Hepatocyte (in vitro differentiated cells): Measurements from ENCODE around the gene C1orf198. TPM values are rescaled to one million over a fixed set of nuclear protein-coding genes. Genes with fewer than 3 reads are reported as not detected.

ENCODE experiments used
- DNase-seq: peaks from one replicate; pipeline ENCODE4 v3.0.0-alpha.2; 2016; ENCODE audit warnings: low spot score
- H2AFZ ChIP-seq: fragments of 200-600 bp; sonication (generic); 2 replicates; pipeline ENCODE4 v1.6.0; 2016; ENCODE audit warnings: antibody characterized with exemption, mild to moderate bottlenecking
- H3K27ac ChIP-seq: fragments of 200-600 bp; sonication (generic); 2 replicates; pipeline ENCODE4 v1.5.1; 2016; ENCODE audit warnings: mild to moderate bottlenecking
- H3K27me3 ChIP-seq: fragments of 200-600 bp; sonication (generic); 2 replicates; pipeline ENCODE4 v1.6.1; 2016
- H3K36me3 ChIP-seq: fragments of 200-600 bp; sonication (generic); replicated peaks from 2 replicates; pipeline ENCODE4 v1.5.1; 2016; ENCODE audit warnings: low read depth; ENCODE audit not compliant: insufficient read depth
- H3K4me1 ChIP-seq: fragments of 200-600 bp; sonication (generic); 2 replicates; pipeline ENCODE4 v1.5.1; 2016; ENCODE audit warnings: mild to moderate bottlenecking, moderate library complexity; ENCODE audit not compliant: insufficient read depth
- H3K4me2 ChIP-seq: fragments of 200-600 bp; sonication (generic); 2 replicates; pipeline ENCODE4 v1.6.0; 2016
- H3K4me3 ChIP-seq: fragments of 200-600 bp; sonication (generic); 2 replicates; pipeline ENCODE4 v1.5.1; 2016; ENCODE audit warnings: mild to moderate bottlenecking
- H3K79me2 ChIP-seq: fragments of 200-600 bp; sonication (generic); 2 replicates; pipeline ENCODE4 v1.6.0; 2017; ENCODE audit warnings: mild to moderate bottlenecking
- H3K9me2 ChIP-seq: fragments of 200-600 bp; sonication (generic); replicated peaks from 2 replicates; pipeline ENCODE4 v1.6.0; 2017; ENCODE audit warnings: mild to moderate bottlenecking; ENCODE audit not compliant: insufficient read depth
- H3K9me3 ChIP-seq: fragments of 200-600 bp; sonication (generic); 2 replicates; pipeline ENCODE4 v1.5.1; 2016; ENCODE audit warnings: low read depth, mild to moderate bottlenecking
- H4K20me1 ChIP-seq: fragments of 200-600 bp; sonication (generic); 2 replicates; pipeline ENCODE4 v1.6.0; 2016; ENCODE audit warnings: mild to moderate bottlenecking; ENCODE audit not compliant: insufficient read depth, poor library complexity, severe bottlenecking
- EZH2 ChIP-seq: fragments of 200-600 bp; sonication (generic); IDR thresholded peaks from 2 replicates; pipeline ENCODE4 v1.6.1; 2016; ENCODE audit warnings: antibody characterized with exemption, mild to moderate bottlenecking, borderline replicate concordance
- EZH2phosphoT487 ChIP-seq: fragments of 200-600 bp; sonication (generic); IDR thresholded peaks from one replicate; pipeline ENCODE4 v1.6.1; 2018; ENCODE audit warnings: antibody characterized with exemption, mild to moderate bottlenecking, low read depth, moderate library complexity; ENCODE audit not compliant: unreplicated experiment, severe bottlenecking
- WGBS: methylation state at CpG from one replicate; pipeline ENCODE4 v1.1.6; 2016; ENCODE audit warnings: low lambda C conversion rate; ENCODE audit errors: missing lambda C conversion rate; 5-methylcytosine and 5-hydroxymethylcytosine counted together
- polyA plus RNA-seq: library from polyadenylated mRNA; unstranded; fragments of >200 nt; fragmentation: Nextera tagmentation; extraction: Ambion mirVana; gene quantifications from 2 replicates; pipeline ENCODE4 v1.2.1, GENCODE V29; 2016
- total RNA-seq: library from RNA; depleted of rRNA; stranded (reverse); fragments of >200 nt; gene quantifications from 2 replicates; pipeline ENCODE4 v1.2.3, GENCODE V29; 2014
- TF ChIP-seq, protein P1 (sequence below): fragments of 200-600 bp; sonication (generic); IDR thresholded peaks from 2 replicates; pipeline ENCODE4 v1.5.1; 2016; ENCODE audit warnings: antibody characterized with exemption, mild to moderate bottlenecking; ENCODE audit not compliant: poor library complexity

C1orf198 gene
- total and polyA plus RNA-seq, 2 experiments from 2014 or later, result 41.4 to 56.9 TPM

DNA sequence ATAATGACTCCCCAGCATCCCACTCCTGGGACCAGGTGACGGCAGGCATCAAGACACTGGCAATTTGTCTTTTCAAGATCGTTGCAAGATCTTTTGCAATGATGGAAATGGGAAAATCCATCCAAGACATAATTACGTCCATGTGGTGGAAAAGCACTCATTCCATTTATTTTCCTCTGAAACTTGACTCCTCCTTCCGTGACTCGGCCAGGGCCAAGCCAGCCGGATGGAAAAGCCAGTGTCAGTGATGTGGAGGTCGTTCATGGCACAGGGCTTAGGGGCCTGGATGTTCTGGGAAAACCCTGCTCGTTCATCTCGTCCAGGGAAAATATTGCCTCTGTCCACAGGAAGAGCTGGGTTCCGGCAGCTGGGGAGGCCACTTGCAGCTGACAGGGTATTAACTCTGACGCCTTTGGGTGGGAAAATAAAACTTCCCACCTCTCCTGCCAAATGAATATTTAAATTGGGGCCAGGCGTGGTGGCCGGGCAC, 46.2 kb downstream of the C1orf198 start:
- H3K4me3 ChIP-seq, result no peak overlapping the region
- TF ChIP-seq EZH2phosphoT487 (no peak), EZH2 (no peak)
- TF ChIP-seq, protein P1, sequence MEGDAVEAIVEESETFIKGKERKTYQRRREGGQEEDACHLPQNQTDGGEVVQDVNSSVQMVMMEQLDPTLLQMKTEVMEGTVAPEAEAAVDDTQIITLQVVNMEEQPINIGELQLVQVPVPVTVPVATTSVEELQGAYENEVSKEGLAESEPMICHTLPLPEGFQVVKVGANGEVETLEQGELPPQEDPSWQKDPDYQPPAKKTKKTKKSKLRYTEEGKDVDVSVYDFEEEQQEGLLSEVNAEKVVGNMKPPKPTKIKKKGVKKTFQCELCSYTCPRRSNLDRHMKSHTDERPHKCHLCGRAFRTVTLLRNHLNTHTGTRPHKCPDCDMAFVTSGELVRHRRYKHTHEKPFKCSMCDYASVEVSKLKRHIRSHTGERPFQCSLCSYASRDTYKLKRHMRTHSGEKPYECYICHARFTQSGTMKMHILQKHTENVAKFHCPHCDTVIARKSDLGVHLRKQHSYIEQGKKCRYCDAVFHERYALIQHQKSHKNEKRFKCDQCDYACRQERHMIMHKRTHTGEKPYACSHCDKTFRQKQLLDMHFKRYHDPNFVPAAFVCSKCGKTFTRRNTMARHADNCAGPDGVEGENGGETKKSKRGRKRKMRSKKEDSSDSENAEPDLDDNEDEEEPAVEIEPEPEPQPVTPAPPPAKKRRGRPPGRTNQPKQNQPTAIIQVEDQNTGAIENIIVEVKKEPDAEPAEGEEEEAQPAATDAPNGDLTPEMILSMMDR, result no peak
- H3K36me3 ChIP-seq, result no peaks in the 10 kb centered on the region
- no peak overlapping the region for H3K4me2 ChIP-seq
- H3K79me2 ChIP-seq, result no peaks in the 10 kb centered on the region
- H3K27me3 ChIP-seq, result no peaks in the 10 kb centered on the region
- peaks cover 27% of the 10 kb centered on the region for H3K4me1 ChIP-seq
- DNase-seq, result no peak
- H3K27ac ChIP-seq, result no peak overlapping the region
- no peak overlapping the region for H2AFZ ChIP-seq
- H4K20me1 ChIP-seq, result no peaks in the 10 kb centered on the region
- H3K9me3 ChIP-seq, result no peaks in the 10 kb centered on the region
- WGBS, result 76% methylated on average over 13 of the region's 13 CpGs
- H3K9me2 ChIP-seq, result no peaks in the 10 kb centered on the region

DNA sequence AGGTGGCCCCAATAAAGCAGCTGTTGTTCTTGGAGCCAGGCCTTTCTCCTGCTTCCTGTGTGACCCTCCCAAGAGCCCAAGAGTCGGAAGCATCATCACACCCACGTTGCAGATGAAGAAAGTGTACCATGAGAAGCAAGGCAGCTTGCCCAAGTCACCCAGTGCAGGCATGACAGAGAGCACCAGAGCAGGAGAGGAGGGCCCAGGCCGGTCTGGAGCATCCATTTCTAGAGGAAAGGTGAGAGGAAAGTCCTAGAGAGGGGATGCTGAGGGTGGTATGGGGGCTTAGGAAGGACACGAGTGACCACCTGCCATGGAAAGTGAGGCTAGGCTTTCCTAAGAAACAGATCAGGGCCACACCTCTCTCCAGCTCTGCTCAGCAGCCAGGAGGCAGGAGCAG, 47.0 kb downstream of the C1orf198 start:
- no peak for TF ChIP-seq EZH2phosphoT487
- no peak for TF ChIP-seq EZH2
- TF ChIP-seq, protein P1, result no peak
- Histone ChIP-seq H3K4me3 (no peak overlapping the region), H3K4me1 (peaks cover 27% of the 10 kb centered on the region), H4K20me1 (no peaks in the 10 kb centered on the region), H3K4me2 (no peak overlapping the region), H3K9me3 (no peaks in the 10 kb centered on the region), H3K36me3 (no peaks in the 10 kb centered on the region), H3K9me2 (no peaks in the 10 kb centered on the region), H2AFZ (no peak overlapping the region), H3K79me2 (no peaks in the 10 kb centered on the region), H3K27me3 (no peaks in the 10 kb centered on the region), H3K27ac (no peak overlapping the region)
- WGBS, result 85% methylated on average over 4 of the region's 4 CpGs
- DNase-seq, result no peak

DNA sequence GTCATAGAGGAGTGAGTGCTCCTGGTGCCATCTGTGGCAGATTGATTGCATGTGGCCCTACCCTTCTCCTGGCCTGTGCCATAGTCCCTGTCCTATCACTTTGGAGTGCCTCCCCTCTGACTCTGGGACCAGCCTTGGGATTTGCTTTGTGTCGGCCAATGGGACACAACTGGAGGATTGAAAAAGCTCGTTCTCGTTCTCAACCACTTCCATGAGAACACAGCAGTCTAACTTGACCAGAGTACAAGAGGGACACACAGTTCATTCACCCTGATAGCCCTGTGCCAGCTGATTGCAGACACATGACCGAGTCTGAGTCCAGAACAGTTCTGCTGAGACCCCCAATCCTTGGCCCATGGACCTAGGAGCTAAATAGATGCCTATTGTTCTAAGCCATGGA, 47.8 kb downstream of the C1orf198 start:
- 86% methylated on average over 4 of the region's 4 CpGs for WGBS
- no peak for DNase-seq

More for the DNA sequence above, 47.8 kb downstream of the C1orf198 start:
- Histone ChIP-seq H3K4me3 (no peak overlapping the region), H3K4me2 (no peak overlapping the region), H2AFZ (no peak overlapping the region), H3K9me2 (no peaks in the 10 kb centered on the region), H3K4me1 (peaks cover 20% of the 10 kb centered on the region), H3K36me3 (no peaks in the 10 kb centered on the region), H3K79me2 (no peaks in the 10 kb centered on the region), H3K27me3 (no peaks in the 10 kb centered on the region), H3K9me3 (no peaks in the 10 kb centered on the region), H4K20me1 (no peaks in the 10 kb centered on the region), H3K27ac (no peak overlapping the region)
- TF ChIP-seq EZH2phosphoT487 (no peak), EZH2 (no peak)
- TF ChIP-seq, protein P1, result no peak
